Stimulated activated CD8-positive, alpha-beta memory T cell treated with anti-CD3 and anti-CD28 coated beads, Interleukin-7, amount 100 ng/mL, for 48 hours (primary cell): ENCODE data around the gene EVA1A.
"Not testable (repeated sequence)": the region's sequence is repeated elsewhere in the genome, so short reads cannot be mapped to it uniquely, and the experiment has no call there.

Experiments
- DNase-seq, 2 donors: peaks; one replicate each; pipeline ENCODE4 v3.0.0-alpha.2; 2020; ENCODE audit warnings: low read depth in 1 of 2; ENCODE audit errors: extremely low read depth in 1 of 2

The EVA1A gene

GRCh38 chr2:75489721-75490120 is 71.0 kb downstream of the EVA1A start:
- no peak for DNase-seq

GRCh38 chr2:75488157-75488556 is 72.6 kb downstream of the EVA1A start:
- DNase-seq = no peak

- DNase-seq = not testable (repeated sequence)
Measured at GRCh38 chr2:75486735-75487134, 74.0 kb downstream of the EVA1A start.

- DNase-seq = no peak
Measured at GRCh38 chr2:75484840-75485239, 75.9 kb downstream of the EVA1A start.

- no peak for DNase-seq
Measured at GRCh38 chr2:75483878-75484277, 76.9 kb downstream of the EVA1A start.

- no peak for DNase-seq
Measured at GRCh38 chr2:75482398-75482797, 78.3 kb downstream of the EVA1A start.

GRCh38 chr2:75480971-75481836 is 79.5 kb downstream of the EVA1A start:
- DNase-seq = no peak

- not testable (repeated sequence) for DNase-seq
Measured at GRCh38 chr2:75477696-75478095, 83.0 kb downstream of the EVA1A start.

GRCh38 chr2:75476761-75477160 is 84.0 kb downstream of the EVA1A start:
- no peak for DNase-seq

GRCh38 chr2:75475976-75476375 is 84.8 kb downstream of the EVA1A start:
- DNase-seq = no peak

- no peak for DNase-seq
Measured at GRCh38 chr2:75475049-75475448, 85.7 kb downstream of the EVA1A start.

GRCh38 chr2:75474115-75474514 is 86.6 kb downstream of the EVA1A start:
- DNase-seq = no peak

- no peak for DNase-seq
Measured at GRCh38 chr2:75466708-75467311, 93.9 kb downstream of the EVA1A start.

GRCh38 chr2:75465317-75465984 is 95.3 kb downstream of the EVA1A start:
- DNase-seq = no peak

- DNase-seq = no peak
Measured at GRCh38 chr2:75464348-75464946, 96.3 kb downstream of the EVA1A start.

- no peak for DNase-seq
Measured at GRCh38 chr2:75462721-75463120, 98.0 kb downstream of the EVA1A start.

GRCh38 chr2:75462206-75462605 is 98.5 kb downstream of the EVA1A start:
- DNase-seq = no peak

GRCh38 chr2:75460630-75461029 is 100.1 kb downstream of the EVA1A start:
- DNase-seq = no peak

- DNase-seq = no peak
Measured at GRCh38 chr2:75459565-75460310, 101.0 kb downstream of the EVA1A start.

GRCh38 chr2:75458201-75458600 is 102.5 kb downstream of the EVA1A start:
- DNase-seq = no peak

- no peak for DNase-seq
Measured at GRCh38 chr2:75456825-75457224, 103.9 kb downstream of the EVA1A start.
